Measurements from ENCODE around the gene ALX3.

The ALX3 gene

DNA sequence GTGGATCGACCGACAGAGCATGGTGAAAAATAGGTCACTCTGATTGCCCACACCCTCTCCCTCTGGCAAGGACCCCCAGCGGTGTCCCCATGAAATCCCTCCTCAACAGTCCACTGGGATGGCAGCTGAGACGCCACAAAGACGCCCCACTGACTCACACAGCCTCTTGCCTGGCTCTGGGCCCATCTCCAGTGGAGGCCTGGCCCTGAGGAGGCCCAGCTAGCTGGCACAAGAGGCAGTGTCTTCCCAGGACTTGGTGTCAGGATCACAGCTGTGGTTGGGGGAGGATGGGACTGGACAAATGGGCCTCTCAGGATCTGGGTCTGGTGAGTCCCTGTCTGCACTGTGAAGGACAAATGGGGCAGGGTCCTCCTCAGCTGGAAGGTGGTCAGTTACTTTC, 4.6 kb downstream of the ALX3 start:
- DNase-seq (ENCODE audit: low read depth), result no peak

DNA sequence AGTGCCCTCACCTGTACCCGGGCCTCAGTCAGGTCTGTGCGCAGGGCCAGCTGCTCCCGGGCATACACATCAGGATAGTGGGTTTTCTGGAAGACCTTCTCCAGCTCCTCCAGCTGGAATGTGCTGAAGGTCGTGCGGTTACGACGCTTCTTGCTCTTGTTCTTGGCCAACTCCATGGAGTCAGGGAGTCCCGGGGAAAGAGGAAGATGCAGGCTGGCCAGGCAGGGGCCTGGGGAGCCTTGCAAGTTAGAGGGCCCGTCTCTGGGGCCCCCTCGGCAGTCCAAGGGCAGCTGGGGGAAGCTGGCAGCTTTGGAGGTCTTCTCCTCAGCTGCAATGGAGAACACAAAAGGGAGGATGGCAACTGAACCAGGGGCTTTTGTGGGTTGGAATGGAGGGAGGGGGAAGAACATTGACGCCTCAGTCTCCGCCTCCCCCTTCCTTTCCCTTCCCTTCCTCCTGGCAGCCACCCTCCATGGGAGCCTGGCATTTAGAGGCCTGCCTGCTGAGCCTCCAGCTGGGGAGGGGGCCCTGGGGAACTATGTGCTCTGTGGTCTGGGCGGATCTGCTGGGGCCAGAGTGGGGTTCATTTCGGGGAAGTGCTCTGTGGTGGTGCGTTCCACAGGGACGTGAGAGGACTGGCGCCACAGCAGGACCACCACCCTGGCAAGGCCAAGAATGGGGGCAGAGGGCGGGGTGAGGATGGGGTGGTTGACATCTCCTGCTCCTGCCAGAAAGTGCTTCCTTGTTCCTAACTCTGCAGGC, 5.7 kb downstream of the ALX3 start:
- no peak for DNase-seq (ENCODE audit: low read depth)

DNA sequence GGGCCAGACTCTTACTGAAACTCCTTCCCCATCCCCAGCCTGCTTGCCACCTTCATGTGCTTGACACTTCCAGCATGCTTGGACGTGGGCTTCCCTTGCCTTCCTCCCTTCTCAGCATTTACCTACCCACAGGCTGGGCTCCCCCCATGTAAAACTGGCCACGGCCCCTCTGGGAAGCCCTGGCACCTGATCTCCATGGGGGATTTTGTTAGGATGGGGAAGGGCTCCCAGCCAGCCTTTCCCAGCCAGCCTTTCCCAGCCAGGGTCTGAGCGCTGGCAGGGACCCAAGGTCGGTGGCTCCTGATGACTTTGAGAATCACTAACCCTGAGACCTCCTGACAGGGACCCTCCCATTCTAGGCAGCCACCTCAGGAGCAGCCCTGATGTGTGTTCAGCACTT, 6.7 kb downstream of the ALX3 start:
- DNase-seq (ENCODE audit: low read depth), result no peak

DNA sequence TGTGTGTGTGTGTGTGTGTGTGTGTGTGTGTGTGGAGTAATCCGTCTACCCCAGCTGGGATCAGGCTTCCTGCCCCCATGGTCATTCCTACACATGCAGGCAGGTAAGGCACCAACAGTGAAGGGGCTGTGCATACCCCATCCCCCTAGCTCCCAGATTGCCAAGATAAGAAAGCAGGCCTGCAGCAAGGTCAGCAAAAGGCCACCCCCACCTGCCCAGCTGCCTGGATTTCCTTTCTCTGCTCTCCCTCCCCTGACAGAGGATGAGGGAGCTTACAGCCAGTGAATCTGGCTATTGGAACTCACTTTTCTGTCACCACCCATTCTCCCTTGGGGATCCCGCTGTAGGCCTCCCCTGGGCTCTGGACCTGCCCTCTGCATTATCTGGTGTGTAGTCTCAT, 7.9 kb downstream of the ALX3 start:
- DNase-seq (ENCODE audit: low read depth), result no peak

DNA sequence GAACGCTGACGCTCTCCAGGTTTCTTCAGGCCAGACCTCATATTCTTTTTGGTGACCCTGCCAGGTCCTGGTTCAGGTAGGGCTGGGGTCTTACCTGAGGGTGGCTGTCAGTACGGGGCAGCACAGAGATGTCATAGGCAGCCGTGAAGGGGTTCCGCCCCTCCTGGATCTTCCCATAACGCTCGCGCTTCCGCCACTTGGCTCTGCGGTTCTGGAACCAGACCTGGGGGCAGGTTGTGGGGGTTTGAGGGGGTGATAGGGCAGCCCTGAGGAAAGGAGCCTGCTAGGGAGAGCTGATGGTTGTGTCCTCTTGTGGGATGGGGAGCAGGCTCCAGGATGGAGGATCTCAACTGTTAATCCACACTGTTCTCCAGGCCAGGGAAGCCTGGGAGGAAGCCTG, 9.1 kb downstream of the ALX3 start:
- DNase-seq (ENCODE audit: low read depth), result no peak

- no peak for DNase-seq (ENCODE audit: low read depth)
Measured at GRCh38 chr1:110060662-110061060, 9.8 kb downstream of the ALX3 start.

- DNase-seq (ENCODE audit: low read depth), result peak; percentile 66
Measured at GRCh38 chr1:110060034-110060661, 10.3 kb downstream of the ALX3 start.

- no peak for DNase-seq (ENCODE audit: low read depth)
Measured at GRCh38 chr1:110059133-110059863, 11.2 kb downstream of the ALX3 start.

GRCh38 chr1:110058591-110058990, 11.9 kb downstream of the ALX3 start:
- DNase-seq (ENCODE audit: low read depth), result no peak

- DNase-seq (ENCODE audit: low read depth), result no peak
Measured at GRCh38 chr1:110057963-110058518, 12.4 kb downstream of the ALX3 start.

- no peak for DNase-seq (ENCODE audit: low read depth)
Measured at GRCh38 chr1:110056776-110057175, 13.7 kb downstream of the ALX3 start.

- DNase-seq (ENCODE audit: low read depth), result no peak
Measured at GRCh38 chr1:110056285-110056683, 14.2 kb downstream of the ALX3 start.

DNA sequence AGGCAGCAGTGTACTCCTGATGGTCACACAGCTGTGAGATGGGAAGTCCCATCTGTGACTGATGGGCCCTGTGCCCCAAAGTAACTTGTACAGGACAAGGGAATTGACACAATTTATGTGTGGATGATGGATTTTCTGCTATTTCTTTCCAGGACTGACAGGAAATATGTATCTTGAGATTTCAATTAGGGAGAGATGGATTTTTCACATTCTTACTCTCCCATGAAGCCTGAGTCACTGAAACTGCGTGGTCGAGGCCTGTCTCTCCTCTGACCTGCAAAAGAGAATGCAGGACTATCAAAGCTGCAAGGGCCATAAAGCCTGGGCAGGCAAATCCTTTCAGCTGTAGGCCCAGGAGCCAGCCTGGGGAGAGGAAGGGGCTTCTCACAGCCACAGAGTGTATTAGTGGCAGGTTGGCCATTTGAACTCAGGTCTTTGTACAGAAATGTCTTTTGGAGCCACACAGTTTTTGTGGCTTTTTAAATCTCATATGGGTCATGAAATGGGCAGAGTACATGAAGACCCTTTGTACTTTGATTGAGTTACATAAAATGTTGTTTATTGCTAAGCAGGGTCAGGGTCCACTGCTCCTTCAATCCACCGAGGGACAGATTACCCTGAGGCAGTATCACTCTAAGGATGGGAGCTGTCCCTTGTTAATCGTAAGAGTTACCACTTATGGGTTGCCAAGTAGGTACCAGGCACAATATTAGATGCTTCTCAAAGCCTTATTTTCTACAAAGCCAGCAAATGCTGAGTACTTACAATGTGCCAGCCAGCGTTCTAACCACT, 14.8 kb downstream of the ALX3 start:
- no peak for DNase-seq (ENCODE audit: low read depth)

GRCh38 chr1:110053552-110054428, 16.7 kb downstream of the ALX3 start:
- peak; percentile 53 for DNase-seq (ENCODE audit: low read depth)

GRCh38 chr1:110051262-110051648, 19.2 kb downstream of the ALX3 start:
- DNase-seq (ENCODE audit: low read depth), result no peak

GRCh38 chr1:110050602-110051261, 19.7 kb downstream of the ALX3 start:
- DNase-seq (ENCODE audit: low read depth), result no peak

DNA sequence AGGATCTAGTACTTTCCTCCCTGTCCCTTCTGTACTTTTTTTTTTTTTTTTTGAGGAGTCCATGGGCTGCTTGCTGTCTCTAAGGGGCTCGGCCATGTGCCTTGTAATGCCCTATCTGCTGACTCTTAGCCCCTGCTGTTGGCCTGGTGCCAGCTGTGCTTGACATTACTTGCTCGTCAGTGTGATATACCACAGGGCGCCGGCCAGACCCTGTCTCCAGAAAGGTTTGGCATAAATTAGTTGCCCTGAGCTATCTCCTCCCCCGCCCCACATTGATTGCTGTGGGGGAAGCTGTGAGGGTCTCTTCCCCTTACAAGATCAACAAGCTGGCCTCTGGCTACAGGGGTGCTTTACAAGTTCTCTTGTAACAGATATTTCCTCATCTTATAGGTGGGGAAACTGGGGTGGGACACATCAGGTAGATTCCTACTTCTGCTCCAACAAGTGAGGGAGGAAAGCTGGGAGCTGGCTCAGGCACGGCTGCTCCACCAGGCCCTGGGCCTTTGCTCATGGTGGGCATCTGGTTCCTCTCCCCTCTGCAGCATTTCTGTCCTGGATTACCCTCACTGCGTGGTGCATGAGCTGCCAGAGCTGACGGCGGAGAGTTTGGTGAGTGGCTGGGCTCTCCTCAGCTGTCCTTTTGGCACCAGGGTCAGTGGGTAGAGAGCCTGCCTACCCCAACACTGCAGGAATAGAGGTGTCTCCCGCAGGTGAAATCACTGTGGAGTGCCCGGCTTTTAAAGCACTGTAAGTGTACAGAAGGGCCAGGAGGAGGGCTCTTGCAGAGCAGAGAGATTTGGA, 20.5 kb downstream of the ALX3 start:
- DNase-seq (ENCODE audit: low read depth), result no peak

DNA sequence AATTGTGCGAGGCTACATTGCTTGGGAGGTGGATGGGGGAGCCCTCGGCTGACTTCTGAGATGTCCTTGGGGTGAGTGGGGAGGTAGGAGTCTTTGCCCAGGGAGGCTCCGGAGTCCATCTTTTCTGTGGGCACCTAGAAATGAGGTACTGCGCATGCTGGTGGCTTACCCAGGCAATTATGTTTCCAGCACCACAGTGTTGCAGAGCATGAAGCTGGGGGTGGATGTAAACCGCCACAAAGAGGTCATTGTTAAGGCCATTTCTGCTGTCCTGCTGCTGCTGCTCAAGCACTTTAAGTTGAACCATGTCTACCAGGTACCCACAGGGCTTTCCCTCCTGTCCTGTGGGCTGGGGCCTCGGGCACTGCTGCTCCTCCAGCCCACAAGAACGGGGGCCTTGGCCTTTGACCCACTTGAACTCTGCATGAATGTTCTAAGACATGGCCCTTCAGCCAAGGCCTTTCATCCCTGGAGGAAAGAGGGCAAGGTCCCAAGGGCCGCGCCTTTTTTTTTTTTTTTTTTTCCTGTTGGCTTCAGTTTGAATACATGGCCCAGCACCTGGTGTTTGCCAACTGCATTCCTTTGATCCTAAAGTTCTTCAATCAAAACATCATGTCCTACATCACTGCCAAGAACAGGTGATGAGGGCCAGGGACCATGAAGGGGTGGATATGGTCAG, 21.4 kb downstream of the ALX3 start:
- DNase-seq (ENCODE audit: low read depth), result no peak

- no peak for DNase-seq (ENCODE audit: low read depth)
Measured at GRCh38 chr1:110048240-110048639, 22.2 kb downstream of the ALX3 start.

All from stimulated activated CD8-positive, alpha-beta memory T cell treated with anti-CD3 and anti-CD28 coated beads, Interleukin-4, amount 100 ng/mL, for 24 hours (primary cell).